ENCODE results near the gene SLC38A10. TPM values are rescaled to one million over a fixed set of nuclear protein-coding genes. Genes with fewer than 3 reads are reported as not detected.

Gene SLC38A10
- total and polyA plus RNA-seq, 2 experiments from 2014 or later: 94.4 to 131 TPM

GRCh38 chr17:81232616-81233241 lies 62.4 kb downstream of the SLC38A10 start:
- DNase-seq (ENCODE audit: low read depth in 1 of 2, low spot score in 1 of 2): peak in 1 of 2 donors; percentile 29
- Histone ChIP-seq H3K9me3 (ENCODE audit: low read depth) (no peaks in the 10 kb centered on the region), H3K27ac (no peak overlapping the region), H3K4me3 (no peak overlapping the region), H3K27me3 (no peaks in the 10 kb centered on the region), H3K36me3 (peaks cover 6% of the 10 kb centered on the region), H3K4me1 (ENCODE audit: low read depth) (peaks cover 18% of the 10 kb centered on the region)
- TF ChIP-seq CTCF (IDR thresholded peaks at IDR 0.05; ENCODE audit: low read depth, low read length): no peak

DNA sequence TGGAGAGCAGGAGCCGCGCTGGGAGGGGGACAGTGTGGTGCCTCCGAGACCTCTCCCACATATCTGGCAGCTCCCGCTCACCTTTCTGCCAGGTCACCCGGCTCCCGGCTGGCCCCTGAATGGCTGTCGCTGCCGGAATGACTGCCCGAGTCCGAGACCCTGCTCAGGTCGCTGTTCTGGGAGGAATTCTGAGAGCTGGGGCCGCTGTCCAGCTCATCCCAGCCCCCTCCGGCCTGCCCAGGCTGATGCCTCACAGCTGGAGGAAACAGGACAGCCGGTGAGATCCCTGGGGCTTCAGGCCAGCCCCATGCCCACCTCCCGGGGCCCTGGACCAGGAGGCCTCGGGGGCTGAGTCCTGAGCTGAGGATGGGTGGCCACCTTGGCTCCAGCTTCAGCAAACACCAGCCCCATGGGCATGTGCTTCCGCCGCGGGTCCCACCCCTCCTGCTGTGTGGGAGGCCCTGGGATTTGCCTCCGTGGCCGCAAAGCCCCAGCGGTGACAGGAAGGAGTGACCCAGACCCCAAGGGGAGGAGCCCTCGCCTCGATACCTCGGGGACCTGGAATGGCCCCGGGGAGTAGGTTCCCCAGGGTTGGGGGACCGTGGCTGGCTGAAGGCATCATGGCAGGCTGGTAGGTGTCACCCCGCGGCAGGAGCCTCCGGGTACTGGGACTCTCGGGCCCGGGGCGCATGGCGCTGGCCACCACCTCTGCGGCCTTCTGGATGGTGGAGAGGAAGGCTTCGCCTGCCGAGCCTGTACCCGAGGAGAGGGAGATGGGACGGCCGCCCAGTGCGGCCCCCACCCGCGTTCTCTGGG lies 63.1 kb downstream of the SLC38A10 start:
- no peak for DNase-seq (ENCODE audit: low read depth in 1 of 2, low spot score in 1 of 2)
- Histone ChIP-seq H3K9me3 (ENCODE audit: low read depth) (no peaks in the 10 kb centered on the region), H3K4me3 (no peak overlapping the region), H3K27ac (no peak overlapping the region), H3K36me3 (peaks cover 6% of the 10 kb centered on the region), H3K4me1 (ENCODE audit: low read depth) (peaks cover 15% of the 10 kb centered on the region), H3K27me3 (no peaks in the 10 kb centered on the region)
- TF ChIP-seq CTCF (IDR thresholded peaks at IDR 0.05; ENCODE audit: low read depth, low read length): no peak

DNA sequence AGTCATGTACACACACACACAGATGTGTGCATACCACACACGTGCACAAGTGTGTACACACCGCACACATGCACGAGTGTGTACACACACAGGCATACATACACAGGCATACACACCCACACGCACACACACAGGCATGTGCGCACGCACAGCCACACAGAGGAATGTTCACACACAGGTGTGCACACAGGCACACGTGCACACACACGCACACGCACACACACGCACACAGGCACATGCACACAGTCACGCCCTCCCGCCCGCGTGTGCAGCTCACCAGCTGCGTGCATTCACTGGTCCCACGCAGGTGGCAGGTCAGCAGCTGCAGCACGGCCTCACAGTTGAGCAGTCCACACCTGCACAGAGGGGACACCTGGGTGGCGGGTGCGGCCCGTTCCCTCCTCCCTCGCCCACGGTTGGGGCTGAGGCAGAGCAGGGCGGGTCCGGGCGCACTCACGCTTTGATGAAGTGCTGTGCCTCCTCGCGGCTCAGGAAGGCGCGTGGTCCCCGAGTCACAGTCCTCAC lies 63.9 kb downstream of the SLC38A10 start:
- Histone ChIP-seq H3K4me3 (no peak overlapping the region), H3K36me3 (peaks cover 6% of the 10 kb centered on the region)
- TF ChIP-seq CTCF (IDR thresholded peaks at IDR 0.05; ENCODE audit: low read depth, low read length): no peak

DNA sequence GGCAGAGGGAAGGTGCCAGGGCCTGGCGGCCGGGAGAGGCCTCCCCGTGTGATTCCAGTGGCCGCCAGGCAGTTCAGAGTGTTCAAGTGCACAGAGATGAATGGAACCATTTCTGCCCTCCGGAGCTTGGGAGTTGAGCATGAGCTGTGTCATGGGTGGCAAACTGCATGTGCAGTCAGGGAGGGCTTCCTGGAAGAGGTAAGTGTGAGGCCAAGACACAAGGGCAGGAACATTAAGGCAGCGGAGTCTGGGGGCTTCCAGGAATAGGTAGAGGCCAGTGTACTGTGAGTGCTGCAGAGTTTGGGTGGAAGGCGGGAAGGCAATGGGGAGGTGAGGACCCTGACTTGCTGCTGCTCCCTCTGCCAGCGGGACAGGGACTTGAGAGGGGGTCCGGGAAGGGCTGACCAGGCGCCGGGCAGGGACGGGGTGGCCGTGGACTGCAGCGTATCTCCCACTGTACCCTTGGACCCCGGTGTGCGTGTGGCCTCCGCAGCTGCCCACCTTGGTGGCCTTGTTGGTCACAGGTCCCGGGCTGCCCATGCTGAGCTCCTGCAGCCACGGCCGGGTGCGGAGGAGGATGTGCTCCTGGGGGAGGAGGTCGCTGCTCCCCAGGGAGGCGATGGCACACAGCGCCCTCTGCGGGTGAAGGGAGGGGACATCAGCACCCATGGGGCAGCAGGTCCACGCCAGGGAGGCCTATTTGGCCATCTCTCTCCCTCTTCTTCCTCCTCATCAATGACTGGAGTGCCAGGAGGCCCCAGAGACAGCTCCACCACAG lies 64.9 kb downstream of the SLC38A10 start:
- peak; percentile 32 for TF ChIP-seq CTCF (IDR thresholded peaks at IDR 0.05; ENCODE audit: low read depth, low read length)
- Histone ChIP-seq H3K27ac (no peak overlapping the region), H3K27me3 (no peaks in the 10 kb centered on the region), H3K4me3 (no peak overlapping the region), H3K36me3 (peaks cover 6% of the 10 kb centered on the region), H3K9me3 (ENCODE audit: low read depth) (no peaks in the 10 kb centered on the region), H3K4me1 (ENCODE audit: low read depth) (peaks cover 15% of the 10 kb centered on the region)
- no peak for DNase-seq (ENCODE audit: low read depth in 1 of 2, low spot score in 1 of 2)

More for the DNA sequence above, 63.9 kb downstream of the SLC38A10 start:
- peaks cover 15% of the 10 kb centered on the region for H3K4me1 ChIP-seq (ENCODE audit: low read depth)
- no peak overlapping the region for H3K27ac ChIP-seq
- H3K27me3 ChIP-seq: no peaks in the 10 kb centered on the region
- DNase-seq (ENCODE audit: low read depth in 1 of 2, low spot score in 1 of 2): no peak
- no peaks in the 10 kb centered on the region for H3K9me3 ChIP-seq (ENCODE audit: low read depth)

DNA sequence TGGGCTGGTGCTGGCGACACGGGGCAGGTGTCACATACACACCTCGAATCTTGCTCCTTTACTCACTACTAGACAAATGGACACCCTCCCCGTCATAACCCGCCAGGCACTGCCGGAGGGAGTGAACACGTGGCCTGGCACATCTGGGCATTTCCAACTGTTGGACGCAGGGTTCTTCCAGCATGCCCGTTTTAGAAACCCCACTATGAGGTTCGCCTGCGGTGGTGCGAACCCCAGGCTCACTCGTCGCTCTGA lies 65.5 kb downstream of the SLC38A10 start:
- Histone ChIP-seq H3K36me3 (peaks cover 6% of the 10 kb centered on the region), H3K27me3 (no peaks in the 10 kb centered on the region), H3K4me1 (ENCODE audit: low read depth) (peaks cover 11% of the 10 kb centered on the region), H3K4me3 (no peak overlapping the region), H3K27ac (no peak overlapping the region), H3K9me3 (ENCODE audit: low read depth) (no peaks in the 10 kb centered on the region)
- TF ChIP-seq CTCF (IDR thresholded peaks at IDR 0.05; ENCODE audit: low read depth, low read length): no peak
- no peak for DNase-seq (ENCODE audit: low read depth in 1 of 2, low spot score in 1 of 2)
